HG02885 (cell line): ENCODE results near the gene PSMD1.
"Not testable (repeated sequence)": the region's sequence is repeated elsewhere in the genome, so short reads cannot be mapped to it uniquely, and the experiment has no call there.

Experiments
- ATAC-seq: cut with Tn5 transposase; IDR thresholded peaks from one replicate; pipeline ENCODE4 v1.9.1; 2021; ENCODE audit warnings: mild to moderate bottlenecking; ENCODE audit not compliant: unreplicated experiment, poor library complexity

PSMD1 gene

DNA sequence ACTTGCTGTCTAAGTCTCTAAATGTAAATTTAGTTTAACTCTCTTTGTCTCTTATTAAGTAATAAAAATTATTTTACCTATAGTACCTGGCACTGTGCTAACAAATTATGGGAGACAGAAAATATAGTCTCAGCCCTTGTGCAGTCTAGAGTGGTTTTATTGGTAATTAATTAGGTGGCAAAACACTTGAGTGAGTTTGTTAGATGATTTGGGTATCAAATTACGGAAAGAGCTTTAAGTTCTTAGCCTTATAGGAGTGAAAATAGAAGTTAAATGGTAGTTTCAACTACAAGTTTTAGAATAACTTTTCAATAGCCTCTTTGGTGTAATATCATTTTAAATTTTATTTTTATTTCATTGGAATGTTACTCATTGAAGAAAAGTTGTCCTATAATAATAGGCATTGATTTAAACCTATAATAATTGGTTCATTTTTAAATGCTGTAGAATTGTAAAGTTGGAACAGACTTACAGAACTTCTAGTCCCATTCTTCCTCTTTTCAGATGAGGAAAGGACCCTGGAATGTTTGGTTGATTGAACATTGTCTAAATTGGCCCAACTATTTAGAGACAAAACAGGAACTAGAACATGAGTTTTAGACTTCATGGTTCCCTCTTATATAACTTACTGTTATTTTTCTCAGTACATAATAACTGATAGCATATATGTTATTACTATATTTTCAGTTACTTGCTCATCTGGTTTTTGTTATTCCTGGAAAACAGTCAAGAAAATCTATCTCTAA is 78.4 kb downstream of the PSMD1 start:
- ATAC-seq: no peak

DNA sequence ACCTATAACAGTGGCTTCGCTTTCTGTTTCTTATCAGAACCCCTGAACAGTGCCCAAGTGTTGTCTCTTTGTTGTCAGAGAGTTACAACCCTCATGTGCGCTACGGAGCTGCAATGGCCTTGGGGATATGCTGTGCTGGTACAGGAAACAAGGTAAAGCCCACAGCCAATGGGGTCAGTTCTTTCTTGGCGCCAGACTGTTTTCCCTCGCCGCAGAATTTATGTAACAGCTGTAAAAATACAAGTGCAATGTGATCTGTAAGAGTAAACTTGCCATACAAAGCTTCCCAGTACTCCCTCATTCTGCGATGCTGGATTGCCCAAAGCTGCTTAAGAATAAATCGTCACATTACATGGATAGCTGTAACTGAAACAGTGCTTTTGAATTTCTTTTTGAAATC is 82.0 kb downstream of the PSMD1 start:
- no peak for ATAC-seq

DNA sequence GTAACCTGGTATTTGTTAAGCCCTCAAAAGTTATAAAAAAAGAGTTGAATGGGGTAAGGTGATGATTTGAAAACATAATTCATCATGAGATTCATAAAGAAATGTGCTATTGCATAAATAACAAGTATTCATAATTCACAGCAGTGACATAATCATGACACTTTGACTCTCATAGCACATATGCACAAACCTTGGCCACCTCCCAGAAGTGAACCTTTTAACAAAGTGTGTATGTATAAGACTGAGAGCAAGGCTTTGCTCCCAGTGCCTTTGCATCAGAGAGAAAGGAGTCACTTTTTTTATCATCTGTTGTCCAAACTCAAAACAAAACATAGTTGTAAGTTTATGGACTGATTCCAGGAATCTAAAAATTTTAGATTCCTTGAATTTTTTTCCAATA is 83.1 kb downstream of the PSMD1 start:
- ATAC-seq: no peak

DNA sequence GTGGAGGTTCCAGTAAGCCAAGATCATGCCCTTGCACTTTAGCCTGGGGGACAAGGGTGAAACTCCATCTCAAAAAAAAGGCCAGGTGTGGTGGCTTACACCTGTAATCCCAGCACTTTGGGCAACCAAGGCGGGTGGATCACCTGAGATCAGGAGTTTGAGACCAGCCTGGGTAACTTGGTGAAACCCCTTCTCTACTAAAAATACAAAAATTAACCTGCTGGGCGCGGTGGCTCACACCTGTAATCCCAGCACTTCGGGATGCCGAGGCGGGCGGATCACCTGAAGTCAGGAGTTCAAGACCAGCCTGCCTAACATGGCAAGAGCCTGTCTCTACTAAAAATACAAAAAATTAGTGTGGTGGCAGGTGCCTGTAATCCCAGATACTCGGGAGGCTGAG is 84.1 kb downstream of the PSMD1 start:
- not testable (repeated sequence) for ATAC-seq

DNA sequence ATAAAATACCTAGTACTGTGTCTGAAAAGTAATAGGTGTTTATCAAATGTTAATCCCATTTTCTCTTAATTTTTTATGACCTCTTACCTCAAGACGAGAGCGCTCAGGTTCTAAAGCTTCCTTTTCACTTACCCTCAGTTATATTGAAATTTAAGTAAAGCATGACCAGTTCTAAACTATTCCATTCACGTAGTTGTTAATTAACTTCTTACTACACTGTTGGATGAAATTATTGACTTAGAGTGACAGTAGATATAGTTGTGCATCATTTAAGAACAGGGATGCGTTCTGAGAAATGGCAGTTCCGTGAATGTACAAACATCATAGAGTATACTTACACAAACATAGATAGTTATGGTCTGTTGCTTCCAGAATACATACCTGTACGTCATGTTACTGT is 88.2 kb downstream of the PSMD1 start:
- no peak for ATAC-seq

DNA sequence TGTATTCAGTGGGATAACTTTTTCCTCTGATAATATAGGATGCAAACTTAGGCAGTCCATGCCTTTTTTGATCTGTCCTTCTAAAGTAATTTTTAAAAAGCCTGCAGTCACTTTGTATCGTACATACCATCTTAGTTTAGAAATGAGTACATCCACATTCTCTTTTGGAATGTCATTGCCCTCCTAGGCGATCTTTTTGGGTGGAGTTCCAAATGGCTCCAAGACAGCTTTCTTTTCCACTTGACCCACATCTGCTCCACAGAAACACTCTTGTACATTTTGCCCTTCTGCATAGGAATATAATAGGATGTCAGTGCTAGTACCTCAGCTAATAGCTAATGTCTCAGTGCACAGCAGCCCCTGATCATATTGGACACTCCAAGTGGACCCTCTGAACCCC is 90.0 kb downstream of the PSMD1 start:
- no peak for ATAC-seq

DNA sequence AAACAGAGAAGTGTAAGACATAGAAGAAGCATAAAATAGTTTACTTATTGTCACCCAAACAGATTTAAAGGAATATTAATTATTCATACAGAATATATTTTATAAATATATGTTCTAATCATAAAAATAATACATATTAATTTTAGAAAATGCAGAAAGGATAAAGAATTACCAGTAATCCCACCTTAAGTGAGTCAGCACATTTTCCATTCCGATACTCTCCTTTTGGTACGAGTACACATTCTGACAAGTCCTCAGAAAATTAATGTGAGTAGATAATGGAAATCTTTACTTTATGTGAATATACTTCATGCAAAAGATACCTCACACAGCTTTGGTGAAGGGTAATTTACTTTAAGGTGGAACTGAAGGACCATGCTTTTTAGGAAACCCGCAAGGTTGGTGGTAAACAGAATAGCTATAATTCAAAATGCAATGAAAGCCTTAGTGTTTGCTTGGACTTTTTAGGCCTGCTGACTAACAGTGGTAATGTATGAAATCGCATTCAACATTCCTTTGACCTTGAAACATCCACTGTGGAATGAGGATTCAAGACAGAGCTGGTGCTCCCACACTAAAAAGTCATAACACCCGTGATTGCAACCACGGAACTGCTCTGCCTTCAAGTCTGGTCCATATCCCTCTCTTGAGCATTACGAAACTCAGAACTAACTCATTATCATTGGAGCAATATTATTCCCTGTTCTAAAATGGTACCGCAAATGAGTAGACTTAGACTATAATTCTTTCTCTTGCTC is 96.3 kb downstream of the PSMD1 start:
- no peak for ATAC-seq

DNA sequence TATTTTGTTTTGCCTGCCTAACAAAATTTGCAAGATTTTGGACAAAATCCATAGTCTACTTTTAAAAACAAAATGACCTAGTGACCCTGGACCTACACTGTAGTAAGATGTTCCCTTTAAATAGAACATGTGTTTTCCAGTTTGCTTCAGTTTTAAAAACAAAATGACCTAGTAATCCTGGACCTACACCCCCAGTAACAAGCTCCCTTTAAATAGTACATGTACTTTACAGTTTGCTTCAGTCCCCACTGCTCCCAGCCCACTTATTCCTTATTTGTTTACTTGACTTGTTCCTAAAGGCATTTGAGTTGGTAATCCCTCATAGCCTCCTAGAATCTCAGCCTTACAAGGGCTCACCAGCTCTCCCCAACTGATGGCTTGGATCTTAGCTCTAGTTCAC is 102.6 kb downstream of the PSMD1 start:
- ATAC-seq: no peak

DNA sequence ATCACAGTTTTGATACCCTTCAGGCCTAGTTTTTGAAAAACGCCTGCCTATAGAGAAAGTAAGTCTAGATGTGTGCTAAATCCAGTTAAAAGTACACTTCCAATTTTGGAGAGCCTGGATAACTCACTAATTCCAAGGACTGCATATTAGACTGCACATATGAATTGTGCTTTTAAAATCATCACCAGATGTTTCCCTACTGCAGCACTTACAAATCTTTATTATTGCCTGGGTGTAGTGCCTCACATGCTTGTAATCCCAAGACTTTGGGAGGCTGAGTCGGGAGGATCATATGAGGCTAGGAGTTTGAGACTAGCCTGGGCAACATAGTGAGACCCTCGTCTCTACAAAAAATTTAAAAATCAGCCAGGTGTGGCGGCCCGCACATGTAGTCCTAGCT is 104.0 kb downstream of the PSMD1 start:
- no peak for ATAC-seq

DNA sequence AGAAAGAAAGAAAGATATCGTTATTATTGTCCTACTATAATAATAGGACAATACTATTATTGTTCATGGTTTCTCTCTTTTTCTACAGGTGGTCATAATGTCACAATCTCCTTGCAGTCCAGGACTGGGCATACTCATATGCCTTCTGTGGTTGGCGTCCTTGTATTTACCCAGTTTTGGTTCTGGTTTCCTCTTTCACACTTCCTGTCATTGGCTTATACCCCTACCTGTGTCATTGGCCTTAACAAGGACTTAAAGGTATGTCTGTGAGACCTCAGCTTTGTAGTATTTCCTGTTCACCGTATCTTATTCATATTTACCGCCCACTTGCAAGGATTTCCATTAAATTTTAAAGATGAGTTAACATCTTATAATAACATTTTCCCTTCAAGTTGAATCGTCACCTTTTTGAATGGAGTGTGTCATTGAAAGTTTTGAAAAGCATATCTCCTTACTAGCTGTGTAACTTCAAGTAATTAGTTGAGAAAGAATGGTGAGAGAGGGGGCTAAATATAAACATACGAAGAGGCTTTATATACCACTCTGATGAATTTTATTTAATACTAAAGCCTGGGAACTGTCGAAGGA is 104.7 kb downstream of the PSMD1 start:
- ATAC-seq: peak; percentile 53

DNA sequence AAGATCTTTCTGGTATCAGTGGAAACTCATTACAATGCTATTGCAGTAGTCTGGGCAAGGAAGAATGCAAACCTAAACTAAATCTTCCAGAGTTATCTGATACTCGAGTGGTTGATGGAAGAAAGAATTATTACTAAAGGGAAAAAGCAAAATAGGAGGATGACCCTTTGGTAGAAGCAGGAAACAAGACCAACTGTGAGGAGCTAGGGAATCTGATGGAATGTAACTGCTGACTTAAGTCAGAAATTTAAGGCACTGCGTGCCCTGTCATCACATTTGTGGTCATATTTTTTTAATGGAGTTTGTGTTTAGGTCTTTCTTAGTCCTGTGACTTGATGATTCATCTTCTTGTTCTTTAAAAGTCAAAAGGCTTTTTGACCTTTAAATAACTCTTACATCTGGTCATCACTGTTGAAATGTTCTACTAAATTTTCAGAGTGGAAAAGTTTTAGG is 105.2 kb downstream of the PSMD1 start:
- no peak for ATAC-seq

DNA sequence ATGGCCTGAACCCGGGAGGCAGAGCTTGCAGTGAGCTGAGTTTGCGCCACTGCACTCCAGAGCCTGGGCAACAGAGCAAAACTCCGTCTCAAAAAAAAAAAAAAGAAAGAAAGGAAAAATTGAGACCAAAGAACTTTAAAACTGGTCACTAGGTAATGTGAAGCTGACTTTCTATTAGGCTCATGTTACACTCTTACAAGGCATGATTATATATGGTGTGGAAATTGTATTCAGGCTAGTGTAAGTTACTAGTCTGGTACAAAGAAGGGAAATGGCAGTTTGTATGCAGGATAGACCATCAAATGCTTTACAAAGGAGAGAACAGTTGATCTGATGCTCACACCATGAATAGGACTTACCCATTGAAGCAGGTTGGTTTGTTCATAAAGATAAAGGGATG is 106.3 kb downstream of the PSMD1 start:
- no peak for ATAC-seq

DNA sequence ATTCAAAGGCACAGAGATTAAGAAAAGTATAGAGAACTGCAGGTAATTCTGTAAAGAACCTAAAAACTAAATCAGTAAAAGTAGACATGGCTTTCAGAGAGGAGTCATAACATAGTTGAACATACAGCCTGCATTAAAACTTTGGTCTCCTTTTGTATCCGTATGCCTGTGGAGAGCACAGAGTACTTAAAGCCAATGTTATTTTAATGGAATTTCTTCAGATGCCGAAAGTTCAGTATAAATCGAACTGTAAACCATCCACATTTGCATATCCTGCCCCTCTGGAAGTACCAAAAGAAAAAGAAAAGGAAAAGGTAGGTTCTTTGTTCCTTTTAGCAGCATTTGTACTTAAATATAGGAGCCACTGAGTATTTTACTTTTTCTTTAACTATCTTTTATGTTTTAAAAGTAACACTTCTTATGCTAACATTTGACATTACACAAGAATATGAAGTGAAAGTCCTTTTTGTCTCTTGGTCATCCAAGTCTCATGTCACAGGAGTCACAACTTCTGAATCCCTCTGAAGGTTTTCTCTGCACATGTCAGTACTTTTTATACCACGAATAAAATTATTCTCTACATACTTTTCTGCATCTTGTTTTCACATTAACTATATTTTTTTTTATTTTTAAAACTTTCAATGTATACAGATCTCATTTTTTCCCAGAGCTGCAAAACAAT is 106.9 kb downstream of the PSMD1 start:
- no peak for ATAC-seq

DNA sequence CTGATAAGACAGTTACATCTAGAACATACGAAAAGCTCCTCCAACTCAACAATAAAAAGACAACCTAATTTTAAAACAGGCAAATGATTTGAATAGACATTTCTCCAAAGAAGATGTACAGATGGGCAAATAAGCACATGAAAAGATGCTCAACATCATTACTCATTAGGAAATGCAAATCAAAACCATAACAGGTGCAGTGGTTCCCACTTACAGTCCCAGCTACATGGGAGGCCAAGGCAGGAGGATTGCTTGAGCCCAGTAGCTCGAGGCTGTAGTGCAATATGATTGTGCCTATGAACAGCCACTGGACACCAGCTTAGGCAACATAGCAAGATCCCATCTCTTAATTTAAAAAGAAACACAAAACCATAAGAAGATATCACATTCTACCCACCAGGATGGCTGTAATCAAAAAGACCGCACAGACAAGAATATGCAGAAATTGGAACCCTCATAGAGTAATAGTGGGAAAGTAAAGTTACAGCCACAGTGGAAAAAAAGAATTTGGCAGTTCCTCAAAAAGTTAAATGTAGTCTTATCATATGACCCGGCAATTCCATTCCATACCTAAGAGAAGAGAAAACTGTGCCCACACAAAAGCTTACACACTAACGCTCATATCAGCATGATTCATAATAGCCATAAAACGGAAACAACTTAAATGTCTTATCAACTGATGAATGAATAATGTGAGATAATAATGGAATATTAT is 111.2 kb downstream of the PSMD1 start:
- ATAC-seq: no peak

DNA sequence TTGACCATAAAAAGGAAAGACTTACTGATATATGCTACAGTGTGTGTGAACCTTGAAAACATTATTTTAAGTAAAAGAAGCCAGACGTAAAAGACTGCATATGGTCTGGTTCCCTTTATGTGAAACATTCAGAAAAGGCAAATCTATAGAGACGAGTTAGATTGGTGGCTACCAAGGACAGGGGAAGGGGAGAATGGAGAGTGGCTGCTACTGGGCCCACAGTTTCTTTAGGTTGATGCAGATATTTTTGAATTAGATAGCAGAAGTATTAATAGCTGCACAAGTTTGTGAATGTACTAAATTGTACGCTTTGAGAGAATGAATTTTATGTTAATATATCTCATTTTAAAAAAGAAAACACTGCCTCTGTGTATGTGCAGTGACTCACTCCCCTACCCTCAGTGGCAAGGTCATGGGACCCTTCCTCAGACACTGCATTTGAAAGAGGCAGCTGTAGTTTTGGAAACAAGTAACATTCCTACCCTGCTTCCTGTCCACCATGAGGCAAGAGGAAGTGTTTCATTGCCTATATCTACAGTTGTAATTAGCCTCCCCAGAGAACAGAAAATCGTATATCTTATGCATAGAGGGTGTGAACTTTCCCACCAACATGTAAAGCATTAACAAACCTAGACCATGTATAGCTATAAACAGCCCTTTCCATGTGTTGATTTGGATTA is 111.9 kb downstream of the PSMD1 start:
- ATAC-seq: no peak

DNA sequence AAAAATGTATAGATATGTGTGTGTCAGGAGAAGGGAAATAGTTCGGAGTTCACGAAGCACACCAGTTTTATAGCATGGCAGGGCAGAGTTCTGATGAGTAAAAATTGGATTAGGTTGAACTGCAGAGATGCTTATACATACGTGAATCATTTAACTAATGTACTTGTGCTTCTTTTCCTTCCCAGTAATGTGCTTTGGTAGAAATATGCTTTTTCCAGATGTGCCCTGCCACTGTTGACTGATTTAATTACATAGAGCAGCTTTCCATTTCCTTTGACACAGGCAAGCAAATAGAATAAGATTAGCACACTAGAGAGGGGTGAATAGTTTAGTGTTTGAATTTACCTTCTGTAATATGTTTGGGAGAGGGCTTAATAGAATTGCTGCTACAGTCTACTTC is 112.8 kb downstream of the PSMD1 start:
- ATAC-seq: no peak

DNA sequence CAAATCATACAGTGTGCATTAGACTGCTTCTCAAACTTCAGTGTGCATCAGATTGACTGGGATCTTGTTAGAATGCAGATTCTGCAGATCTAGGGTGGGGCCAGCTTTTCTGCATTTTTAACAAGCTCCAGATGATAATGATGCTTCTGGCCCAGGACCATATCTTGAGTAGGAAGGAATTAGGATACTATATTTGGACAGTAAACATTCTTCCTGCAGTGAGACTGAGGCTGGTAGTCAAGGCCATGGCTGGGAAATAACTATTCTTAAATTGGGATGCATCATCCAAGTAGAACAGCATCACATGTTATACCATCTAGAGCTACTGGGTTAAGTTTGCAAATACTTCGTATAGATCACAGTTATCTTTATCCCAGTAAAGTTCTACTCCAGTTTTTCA is 113.4 kb downstream of the PSMD1 start:
- ATAC-seq: no peak

DNA sequence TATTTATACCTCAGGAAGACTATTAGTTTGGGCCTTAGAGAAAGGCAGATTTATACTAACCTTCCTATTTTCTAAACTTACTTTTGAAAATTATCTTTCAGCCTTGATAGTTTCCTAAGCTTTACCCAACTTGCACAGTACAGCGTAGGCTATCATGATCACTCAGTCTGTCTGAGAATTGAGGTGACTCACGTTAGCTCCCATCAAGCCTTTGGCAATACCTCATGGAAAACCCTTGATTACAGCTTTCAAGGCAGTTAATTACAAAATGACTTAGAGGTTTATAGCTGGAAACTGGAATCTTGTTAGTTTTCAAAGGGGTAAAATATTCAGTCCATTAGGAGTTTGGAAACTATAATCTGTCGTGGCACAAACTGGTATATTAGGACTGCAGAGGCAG is 115.4 kb downstream of the PSMD1 start:
- no peak for ATAC-seq

DNA sequence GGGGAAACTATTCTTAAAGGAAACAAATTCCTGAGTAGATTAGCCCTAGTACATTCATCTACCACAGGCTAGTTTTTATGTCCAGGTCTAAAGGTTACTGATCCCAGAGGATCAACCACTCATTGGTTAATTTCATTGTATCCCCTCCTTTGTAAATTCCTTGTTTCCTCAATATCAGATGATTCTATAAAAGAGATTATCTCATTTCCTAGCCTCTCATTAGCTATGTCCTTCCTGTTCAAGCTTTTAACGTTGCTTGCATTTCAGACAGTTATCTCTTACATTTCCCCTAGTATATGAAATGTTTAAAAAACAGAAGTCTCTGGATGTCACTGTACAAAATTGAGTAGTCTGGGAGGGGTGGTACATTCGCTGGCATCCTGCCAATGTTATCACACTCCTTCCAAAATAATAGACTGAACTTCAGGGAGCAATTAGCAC is 117.6 kb downstream of the PSMD1 start:
- no peak for ATAC-seq

DNA sequence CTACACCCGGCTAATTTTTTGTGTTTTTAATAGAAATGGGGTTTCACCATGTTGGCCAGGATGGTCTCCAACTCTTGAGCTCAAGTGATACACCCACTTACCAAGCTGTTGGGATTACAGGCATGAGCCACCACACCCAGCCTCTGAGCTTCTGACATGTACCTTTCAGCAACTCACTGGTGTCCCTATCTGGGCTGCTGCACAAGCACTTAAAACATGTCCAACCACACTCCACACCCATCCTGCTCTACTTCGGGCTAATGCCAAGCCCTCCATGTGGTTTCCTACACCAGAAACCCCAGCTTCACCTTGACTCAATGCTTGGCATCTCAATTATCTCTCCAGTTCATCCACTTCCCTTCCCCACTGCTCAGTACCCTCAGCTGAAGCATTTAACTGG is 119.4 kb downstream of the PSMD1 start:
- no peak for ATAC-seq
